Ascending aorta (tissue), 2 donors: ENCODE data around the gene CIC. TPM values are rescaled to one million over a fixed set of nuclear protein-coding genes. Genes with fewer than 3 reads are reported as not detected.

Source experiments
- DNase-seq, 2 donors: peaks; one replicate each; pipeline ENCODE4 v3.0.0-alpha.2; 2019; ENCODE audit warnings: low spot score in 2 of 2
- H3K27ac ChIP-seq, 2 donors: fragments of 200-600 bp; sonication (generic); one replicate each; pipeline ENCODE4 v1.5.1; 2016 to 2017; ENCODE audit warnings: mild to moderate bottlenecking in 1 of 2
- H3K27me3 ChIP-seq: fragments of 200-600 bp; sonication (generic); one replicate; pipeline ENCODE4 v1.5.1; 2017
- H3K36me3 ChIP-seq, 2 donors: fragments of 200-600 bp; sonication (generic); one replicate each; pipeline ENCODE4 v1.5.1; 2016
- H3K4me1 ChIP-seq, 2 donors: fragments of 200-600 bp; sonication (generic); one replicate each; pipeline ENCODE4 v1.5.1; 2016 to 2017; ENCODE audit warnings: mild to moderate bottlenecking in 1 of 2
- H3K4me3 ChIP-seq, 2 donors: fragments of 200-600 bp; sonication (generic); one replicate each; pipeline ENCODE4 v1.5.1; 2016 to 2017; ENCODE audit warnings: mild to moderate bottlenecking in 1 of 2
- H3K9me3 ChIP-seq, 2 donors: fragments of 200-600 bp; sonication (generic); one replicate each; pipeline ENCODE4 v1.5.1; 2016
- intact Hi-C: fragments of 100-400 bp; cut with DNase I; formaldehyde crosslinking; loops from one replicate; pipeline ENCODE4 v1.15.1; 2023
- total RNA-seq: library from RNA; depleted of rRNA; stranded (reverse); fragments of >200 nt; gene quantifications from one replicate; pipeline ENCODE4 v1.1.0, GENCODE V29; 2016
- TF ChIP-seq, protein P1 (sequence below), 3 experiments: fragments of 200-600 bp in 2 of 3; fragments of 450-650 bp in 1 of 3; sonication (generic) in 2 of 3; IDR thresholded peaks; one replicate each; pipeline ENCODE4 v1.5.1; 2016 to 2019; ENCODE audit warnings: antibody characterized with exemption in 3 of 3, mild to moderate bottlenecking in 1 of 3, moderate library complexity in 1 of 3

CIC gene
- total RNA-seq, 1 donor from 2014 or later: 247 TPM

DNA sequence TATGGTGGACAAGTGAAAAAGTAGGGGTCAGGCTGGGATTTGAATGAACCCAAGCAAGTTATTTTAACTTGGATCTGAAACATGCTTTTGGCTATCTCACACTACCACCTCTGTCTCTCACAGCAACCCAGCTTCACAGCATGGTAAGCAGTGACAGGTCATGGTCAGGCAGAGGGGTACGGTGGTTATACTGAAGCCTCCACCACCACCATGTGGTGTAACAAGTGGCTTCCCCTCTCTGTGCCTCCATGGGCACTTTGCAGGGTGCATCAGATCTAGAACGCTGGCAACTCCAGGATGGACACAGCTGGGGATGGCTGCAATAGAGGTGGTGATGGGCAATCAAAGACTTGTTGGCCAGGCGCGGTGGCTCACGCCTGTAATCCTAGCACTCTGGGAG lies 43.3 kb downstream of the CIC start:
- no peak overlapping the region for H3K27ac ChIP-seq
- H3K36me3 ChIP-seq: no peaks in the 10 kb centered on the region
- H3K4me1 ChIP-seq: peaks cover 0 to 3% of the 10 kb centered on the region in 2 donors
- no peak for DNase-seq
- H3K9me3 ChIP-seq: no peaks in the 10 kb centered on the region
- TF ChIP-seq, protein P1, sequence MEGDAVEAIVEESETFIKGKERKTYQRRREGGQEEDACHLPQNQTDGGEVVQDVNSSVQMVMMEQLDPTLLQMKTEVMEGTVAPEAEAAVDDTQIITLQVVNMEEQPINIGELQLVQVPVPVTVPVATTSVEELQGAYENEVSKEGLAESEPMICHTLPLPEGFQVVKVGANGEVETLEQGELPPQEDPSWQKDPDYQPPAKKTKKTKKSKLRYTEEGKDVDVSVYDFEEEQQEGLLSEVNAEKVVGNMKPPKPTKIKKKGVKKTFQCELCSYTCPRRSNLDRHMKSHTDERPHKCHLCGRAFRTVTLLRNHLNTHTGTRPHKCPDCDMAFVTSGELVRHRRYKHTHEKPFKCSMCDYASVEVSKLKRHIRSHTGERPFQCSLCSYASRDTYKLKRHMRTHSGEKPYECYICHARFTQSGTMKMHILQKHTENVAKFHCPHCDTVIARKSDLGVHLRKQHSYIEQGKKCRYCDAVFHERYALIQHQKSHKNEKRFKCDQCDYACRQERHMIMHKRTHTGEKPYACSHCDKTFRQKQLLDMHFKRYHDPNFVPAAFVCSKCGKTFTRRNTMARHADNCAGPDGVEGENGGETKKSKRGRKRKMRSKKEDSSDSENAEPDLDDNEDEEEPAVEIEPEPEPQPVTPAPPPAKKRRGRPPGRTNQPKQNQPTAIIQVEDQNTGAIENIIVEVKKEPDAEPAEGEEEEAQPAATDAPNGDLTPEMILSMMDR (IDR thresholded peaks at IDR 0.05): no peak
- intact Hi-C loops: no loop called here
- H3K27me3 ChIP-seq: no peaks in the 10 kb centered on the region
- H3K4me3 ChIP-seq: no peak overlapping the region

DNA sequence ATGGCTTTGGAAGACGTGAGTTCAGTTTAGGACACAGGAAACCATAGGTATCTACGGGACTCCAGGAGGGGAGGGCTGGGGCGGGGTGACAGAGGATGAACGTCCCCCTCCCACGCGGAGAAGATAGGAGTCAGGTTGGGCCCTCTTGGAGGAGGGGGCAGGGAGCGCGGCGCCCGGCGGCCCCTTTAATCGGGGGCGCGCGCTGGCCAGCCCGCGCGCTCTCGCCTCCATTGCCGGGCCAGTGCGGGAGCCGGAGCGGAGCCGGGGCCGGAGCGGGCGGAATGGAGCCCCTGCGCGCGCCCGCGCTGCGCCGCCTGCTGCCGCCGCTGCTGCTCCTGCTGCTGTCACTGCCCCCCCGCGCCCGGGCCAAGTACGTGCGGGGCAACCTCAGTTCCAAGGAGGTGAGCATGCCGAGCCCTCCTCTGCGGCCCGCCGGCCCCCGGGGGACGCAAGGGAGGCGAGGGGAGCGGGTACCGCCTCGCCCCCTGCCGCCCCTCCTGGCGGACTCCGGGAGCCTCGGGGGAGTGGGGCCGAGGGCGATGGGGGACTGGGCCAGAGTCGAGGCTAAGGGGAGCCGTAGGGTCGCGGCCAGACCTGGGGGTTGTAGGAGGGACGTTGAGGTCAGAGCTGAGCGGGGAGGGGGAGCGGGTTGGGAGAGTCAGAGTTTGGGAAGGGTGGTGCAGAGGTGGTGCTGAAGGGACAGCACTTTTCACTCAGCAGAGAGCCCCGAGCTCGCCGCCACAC lies 44.2 kb downstream of the CIC start, which contains the start of gene TMEM145:
TMEM145 (plus strand) TSS at position 214 of the 744 bp plus-strand sequence; CDS start at position 282, 68 bp downstream.
- H3K4me1 ChIP-seq: peaks cover 0 to 3% of the 10 kb centered on the region in 2 donors
- H3K27me3 ChIP-seq: no peaks in the 10 kb centered on the region
- intact Hi-C loops: no loop called here
- no peaks in the 10 kb centered on the region for H3K36me3 ChIP-seq
- no peaks in the 10 kb centered on the region for H3K9me3 ChIP-seq
- DNase-seq: no peak
- TF ChIP-seq, protein P1 (IDR thresholded peaks at IDR 0.05): peak in 1 of 3 experiments; percentile 12
- H3K4me3 ChIP-seq: peak within 1 kb of the TSS; percentile 27 to 54
- H3K27ac ChIP-seq: no peak within 1 kb of the TSS

DNA sequence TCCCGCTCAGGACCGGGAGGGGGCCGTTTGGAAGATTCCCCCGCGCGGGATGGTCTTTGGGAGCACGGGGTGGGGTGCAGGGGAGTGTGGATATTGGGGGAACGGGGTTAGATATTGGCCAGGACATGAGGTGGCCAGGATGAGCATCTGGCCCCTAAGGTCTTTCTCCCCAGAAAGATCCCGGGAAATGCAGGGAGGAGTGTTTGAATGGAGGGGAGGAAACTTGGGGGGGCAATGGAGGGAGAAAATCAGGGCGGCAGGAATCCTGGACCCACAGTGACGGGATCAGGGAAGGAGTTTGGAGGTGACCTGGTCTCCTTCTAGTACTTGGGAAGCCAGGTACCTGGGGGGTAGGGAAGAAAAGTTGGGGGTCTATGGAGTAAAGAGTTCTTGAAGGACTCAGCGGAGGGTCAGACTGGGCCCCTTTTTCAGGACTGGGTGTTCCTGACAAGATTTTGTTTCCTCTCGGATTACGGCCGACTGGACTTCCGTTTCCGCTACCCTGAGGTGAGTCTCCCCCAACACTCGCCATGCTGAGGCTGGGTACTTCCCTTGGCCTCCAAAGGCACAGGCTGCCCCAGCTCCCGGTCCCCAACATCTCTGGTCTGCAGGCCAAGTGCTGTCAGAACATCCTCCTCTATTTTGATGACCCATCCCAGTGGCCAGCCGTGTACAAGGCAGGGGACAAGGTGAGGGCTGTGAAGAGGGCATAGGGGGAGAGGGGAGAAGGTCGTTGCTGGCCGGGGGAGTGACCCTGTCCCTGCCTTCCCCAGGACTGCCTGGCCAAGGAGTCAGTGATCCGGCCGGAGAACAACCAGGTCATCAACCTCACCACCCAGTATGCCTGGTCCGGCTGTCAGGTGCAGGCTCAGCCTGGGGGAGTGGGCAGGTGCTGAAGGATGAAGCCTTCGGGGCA lies 45.0 kb downstream of the CIC start:
- no peak overlapping the region for H3K4me3 ChIP-seq
- no peak for DNase-seq
- H3K9me3 ChIP-seq: no peaks in the 10 kb centered on the region
- TF ChIP-seq, protein P1 (IDR thresholded peaks at IDR 0.05): peak in 1 of 3 experiments; percentile 3
- peaks cover 0 to 3% of the 10 kb centered on the region in 2 donors for H3K4me1 ChIP-seq
- no peak overlapping the region for H3K27ac ChIP-seq
- H3K27me3 ChIP-seq: no peaks in the 10 kb centered on the region
- H3K36me3 ChIP-seq: no peaks in the 10 kb centered on the region
- intact Hi-C loops: no loop called here

DNA sequence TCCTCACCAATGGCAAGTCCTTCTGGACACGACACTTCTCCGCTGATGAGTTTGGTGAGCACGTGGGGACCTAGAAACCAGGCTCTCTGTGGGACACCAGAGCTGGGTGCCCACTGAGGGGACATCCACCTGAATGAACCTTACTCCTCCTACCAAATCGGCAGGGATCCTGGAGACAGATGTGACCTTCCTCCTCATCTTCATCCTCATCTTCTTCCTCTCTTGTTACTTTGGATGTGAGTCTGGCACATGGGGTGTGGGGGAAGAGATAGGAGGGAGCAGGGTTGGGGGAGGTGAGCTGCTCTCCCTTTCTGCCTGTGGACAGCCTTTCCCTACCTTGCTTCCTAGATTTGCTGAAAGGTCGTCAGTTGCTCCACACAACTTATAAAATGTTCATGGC lies 46.0 kb downstream of the CIC start:
- TF ChIP-seq, protein P1 (IDR thresholded peaks at IDR 0.05): no peak
- no peaks in the 10 kb centered on the region for H3K27me3 ChIP-seq
- no peak for DNase-seq
- H3K27ac ChIP-seq: no peak overlapping the region
- no peaks in the 10 kb centered on the region for H3K9me3 ChIP-seq
- H3K4me3 ChIP-seq: no peak overlapping the region
- peaks cover 0 to 3% of the 10 kb centered on the region in 2 donors for H3K4me1 ChIP-seq
- no peaks in the 10 kb centered on the region for H3K36me3 ChIP-seq
- intact Hi-C loops: no loop called here

DNA sequence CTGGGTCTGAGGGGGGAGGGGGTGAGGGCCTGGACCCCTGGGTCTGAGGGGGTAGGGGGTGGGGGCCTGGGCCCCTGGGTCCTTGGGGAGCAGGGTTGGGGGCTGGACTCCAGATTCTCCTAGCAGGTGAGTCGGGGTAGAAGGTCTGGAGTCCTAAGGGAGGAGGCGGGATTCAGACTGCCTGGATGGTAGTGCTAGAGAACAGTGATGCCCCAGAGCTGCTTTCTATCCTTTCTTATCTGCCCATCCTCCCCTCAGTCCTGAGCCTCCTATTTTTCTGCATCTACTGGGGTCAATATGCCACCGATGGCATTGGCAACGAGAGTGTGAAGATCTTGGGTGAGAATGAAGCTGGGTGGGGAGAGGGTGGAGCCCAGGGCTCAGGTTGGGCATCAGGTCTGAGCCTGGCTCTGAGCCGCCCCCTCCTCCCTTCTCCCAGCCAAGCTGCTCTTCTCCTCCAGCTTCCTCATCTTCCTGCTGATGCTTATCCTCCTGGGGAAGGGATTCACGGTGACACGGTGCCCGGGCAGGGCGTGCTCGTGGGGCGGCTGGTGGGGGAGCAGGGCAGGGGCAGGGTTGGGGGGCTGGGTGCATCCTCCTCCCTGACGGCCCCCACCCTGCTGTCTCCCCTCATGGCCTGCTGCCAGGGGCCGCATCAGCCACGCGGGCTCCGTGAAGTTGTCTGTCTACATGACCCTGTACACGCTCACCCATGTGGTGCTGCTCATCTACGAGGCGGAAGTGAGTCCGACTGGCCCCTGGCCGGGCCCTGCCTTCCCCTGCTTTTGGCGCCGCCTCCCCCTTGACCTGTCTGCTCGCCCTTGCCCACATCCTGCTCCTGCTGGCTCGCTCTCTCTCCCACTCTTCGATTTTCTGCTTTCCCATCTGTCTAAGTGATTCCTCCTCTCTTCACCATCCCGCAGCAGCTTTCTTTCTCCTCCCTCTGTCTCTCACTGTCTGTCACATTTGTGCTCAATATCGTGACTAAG lies 47.5 kb downstream of the CIC start:
- TF ChIP-seq, protein P1 (IDR thresholded peaks at IDR 0.05): no peak

More for the DNA sequence above, 47.5 kb downstream of the CIC start:
- Histone ChIP-seq H3K9me3 (no peaks in the 10 kb centered on the region), H3K36me3 (no peaks in the 10 kb centered on the region), H3K4me1 (peaks cover 0 to 3% of the 10 kb centered on the region in 2 donors), H3K4me3 (no peak overlapping the region), H3K27me3 (no peaks in the 10 kb centered on the region), H3K27ac (no peak overlapping the region)
- intact Hi-C loops: no loop called here
- DNase-seq: no peak
